Spinal cord (tissue), 10 donors: ENCODE measurements around the gene WASL. TPM values are rescaled to one million over a fixed set of nuclear protein-coding genes. Genes with fewer than 3 reads are reported as not detected.

Experiments used
- DNase-seq, 6 donors: peaks; one replicate each; pipeline versions ENCODE4 v3.0.0 to v3.0.0-alpha.2; 2013 to 2015; ENCODE audit warnings: low spot score in 6 of 6, low read depth in 4 of 6
- H3K27ac ChIP-seq: one replicate; pipeline ENCODE4 v1.5.1; 2013; ENCODE audit warnings: low read depth, low read length, control low read depth
- H3K27me3 ChIP-seq: one replicate; pipeline ENCODE4 v1.6.1; 2013; ENCODE audit warnings: low read length; ENCODE audit not compliant: control insufficient read depth, insufficient read depth
- H3K36me3 ChIP-seq: one replicate; pipeline ENCODE4 v1.6.1; 2013; ENCODE audit warnings: low read length; ENCODE audit not compliant: control insufficient read depth, insufficient read depth
- H3K4me1 ChIP-seq: one replicate; pipeline ENCODE4 v1.6.1; 2013; ENCODE audit warnings: low read length; ENCODE audit not compliant: control insufficient read depth, insufficient read depth
- H3K4me3 ChIP-seq: one replicate; pipeline ENCODE4 v1.5.1; 2013; ENCODE audit warnings: low read depth, low read length, control low read depth
- H3K9me3 ChIP-seq: one replicate; pipeline ENCODE4 v1.6.1; 2013; ENCODE audit warnings: low read length; ENCODE audit not compliant: control insufficient read depth, insufficient read depth
- WGBS: methylation state at CpG from one replicate; pipeline ENCODE4 v1.1.5; 2013; ENCODE audit warnings: missing lambda C conversion rate; ENCODE audit not compliant: insufficient coverage; 5-methylcytosine and 5-hydroxymethylcytosine counted together
- polyA plus RNA-seq, 2 donors: library from polyadenylated mRNA; unstranded; fragments of 120-200 nt; gene quantifications; one replicate each; pipeline ENCODE4 v1.2.1, GENCODE V29; 2013; ENCODE audit not compliant: insufficient read length in 2 of 2
- total RNA-seq, 2 donors: library from RNA; depleted of rRNA in 1 of 2; stranded (reverse); fragments of 120-200 nt in 1 of 2; fragments of >200 nt in 1 of 2; gene quantifications; one replicate each; pipeline versions ENCODE4 v1.2.3 to v1.2.4, GENCODE V29; 2013 to 2014
- donor health status: healthy.

The WASL gene
- total and polyA plus RNA-seq, 4 donors, result 14.5 to 46.8 (median 38.2) TPM

DNA sequence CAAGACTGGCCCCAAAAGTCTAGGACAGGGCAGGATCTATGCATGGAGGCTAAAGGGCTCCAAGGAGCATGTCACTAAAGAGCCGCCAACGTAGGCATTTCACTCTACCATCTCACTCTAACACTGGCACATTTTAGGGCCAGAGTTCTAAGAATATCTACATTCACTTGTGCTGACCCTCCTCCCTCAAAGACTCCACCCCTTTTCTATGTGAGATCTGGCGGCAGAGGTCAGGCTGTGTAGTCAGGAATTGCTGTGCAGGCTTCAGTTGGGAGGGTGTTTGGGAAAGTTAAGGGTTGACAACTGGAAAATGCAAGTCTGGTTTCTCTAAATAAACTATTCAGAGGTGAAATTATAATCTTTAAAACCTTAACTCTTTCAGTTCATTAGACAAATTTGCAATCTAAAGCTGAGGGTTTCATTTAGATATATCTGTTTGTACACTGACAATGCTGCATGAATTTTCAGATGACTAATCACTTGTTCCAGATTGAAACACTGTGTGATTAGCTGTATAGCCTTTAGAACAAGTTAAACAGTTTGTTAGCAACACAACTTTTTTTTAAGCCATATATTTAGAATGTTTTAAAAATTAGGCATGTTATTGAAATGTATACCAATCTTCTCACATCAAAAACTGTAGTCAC is 74.9 kb downstream of the WASL start:
- no peaks in the 10 kb centered on the region for H3K4me1 ChIP-seq
- H3K27me3 ChIP-seq, result no peaks in the 10 kb centered on the region
- H3K36me3 ChIP-seq, result no peaks in the 10 kb centered on the region
- H3K27ac ChIP-seq, result no peak overlapping the region
- DNase-seq, result no peak
- no peak overlapping the region for H3K4me3 ChIP-seq
- H3K9me3 ChIP-seq, result no peaks in the 10 kb centered on the region
- 100% methylated on average over 2 of the region's 3 CpGs for WGBS

DNA sequence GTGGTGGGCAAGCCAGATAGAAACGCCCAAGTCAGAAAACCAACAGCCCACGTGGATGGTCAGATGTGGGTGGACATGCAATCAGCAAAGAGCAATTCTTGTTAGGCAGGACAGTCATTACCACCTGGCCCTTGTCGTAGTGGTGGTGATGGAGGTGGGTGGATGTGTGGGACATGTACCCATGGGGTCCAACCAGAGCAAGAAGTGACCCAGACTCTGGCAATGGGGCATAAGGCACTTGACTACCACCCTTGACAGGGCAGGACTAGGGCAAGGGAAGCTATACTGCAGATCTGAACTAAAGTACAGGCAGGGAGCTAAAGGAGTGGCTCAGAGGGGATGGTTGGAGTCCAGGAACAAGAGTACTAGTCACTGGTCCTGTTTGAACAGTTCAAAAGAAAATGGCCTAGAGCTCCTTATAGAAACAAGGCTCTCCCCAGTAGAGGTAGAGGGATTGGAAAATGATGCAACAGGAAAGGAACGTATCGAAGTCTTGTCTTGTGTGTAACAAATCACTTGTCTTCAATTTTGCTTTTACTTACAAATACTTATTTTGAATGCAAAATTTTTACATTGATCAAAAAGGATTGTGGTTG is 75.6 kb downstream of the WASL start:
- whole genome bisulfite sequencing, result 95% methylated on average over 3 of the region's 5 CpGs
- Histone ChIP-seq H3K4me1 (no peaks in the 10 kb centered on the region), H3K27me3 (no peaks in the 10 kb centered on the region), H3K4me3 (no peak overlapping the region), H3K27ac (no peak overlapping the region), H3K9me3 (no peaks in the 10 kb centered on the region), H3K36me3 (no peaks in the 10 kb centered on the region)
- DNase-seq, result no peak

DNA sequence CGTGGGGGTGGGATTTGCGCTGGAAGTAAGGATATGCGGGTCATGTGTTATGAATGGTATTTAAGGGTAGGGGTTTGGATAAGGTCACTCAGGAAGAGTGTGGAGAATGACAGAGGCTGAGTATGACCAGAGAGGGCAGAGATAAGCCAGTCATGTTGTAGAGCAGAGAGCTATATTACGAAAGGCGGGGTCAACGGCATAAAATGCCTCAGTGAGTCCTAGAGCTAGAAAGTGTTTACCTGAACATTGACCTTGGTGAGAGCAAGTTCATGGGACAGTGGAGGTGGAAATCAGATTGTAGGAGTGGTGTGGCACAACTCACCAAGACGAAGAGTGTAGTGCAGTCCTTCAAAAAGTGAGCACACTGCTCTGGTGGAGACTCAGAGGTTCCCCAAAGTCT is 79.3 kb downstream of the WASL start:
- 94% methylated on average over 6 of the region's 7 CpGs for WGBS
- no peak for DNase-seq
- Histone ChIP-seq H3K27me3 (no peaks in the 10 kb centered on the region), H3K4me3 (no peak overlapping the region), H3K36me3 (no peaks in the 10 kb centered on the region), H3K9me3 (no peaks in the 10 kb centered on the region), H3K27ac (no peak overlapping the region), H3K4me1 (no peaks in the 10 kb centered on the region)

DNA sequence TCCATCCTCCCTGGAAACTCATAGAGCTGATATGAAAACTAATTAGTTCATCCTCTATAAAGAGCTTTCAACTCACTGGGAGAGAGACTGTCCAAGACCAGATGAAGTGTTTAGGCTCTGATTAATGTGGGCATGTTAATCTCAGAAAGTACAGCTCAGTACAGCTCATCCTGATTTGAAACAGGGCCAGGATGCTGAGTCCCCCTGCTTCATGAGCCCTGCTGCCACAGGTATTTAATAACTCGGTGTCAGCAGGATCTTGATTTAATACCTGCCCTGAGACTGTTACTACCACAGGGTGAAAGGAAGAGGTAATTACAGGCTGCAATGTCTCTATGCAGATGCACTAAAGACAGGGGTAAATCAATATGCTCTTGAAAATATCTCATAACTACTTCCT is 82.3 kb downstream of the WASL start:
- Histone ChIP-seq H3K9me3 (no peaks in the 10 kb centered on the region), H3K4me1 (no peaks in the 10 kb centered on the region), H3K27me3 (no peaks in the 10 kb centered on the region), H3K27ac (no peak overlapping the region), H3K36me3 (no peaks in the 10 kb centered on the region), H3K4me3 (no peak overlapping the region)
- WGBS, result no CpG with 5 or more reads among the region's 1 CpG
- peak in 1 of 6 donors; percentile 84 for DNase-seq

DNA sequence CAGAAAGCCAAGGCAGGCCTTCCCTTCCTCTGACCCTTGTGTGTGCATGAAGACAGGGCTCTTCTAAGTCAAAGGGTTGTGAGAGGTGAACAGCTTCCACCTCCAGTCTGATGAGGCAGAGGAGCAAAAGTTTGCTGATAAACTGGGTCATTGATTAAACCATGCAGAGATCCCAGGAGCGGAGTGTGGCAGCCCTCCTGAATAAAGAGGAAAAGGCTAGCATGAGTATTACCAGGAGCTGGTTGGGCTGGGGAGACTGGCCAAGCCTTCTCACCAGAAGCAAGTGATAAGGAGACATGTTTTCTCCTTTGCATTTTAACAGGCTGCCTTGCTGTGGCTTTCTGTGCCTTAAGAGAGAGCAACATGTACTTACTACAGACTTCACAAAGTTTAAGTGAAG is 82.9 kb downstream of the WASL start:
- no peak for DNase-seq
- Histone ChIP-seq H3K27ac (no peak overlapping the region), H3K36me3 (no peaks in the 10 kb centered on the region), H3K27me3 (no peaks in the 10 kb centered on the region), H3K4me3 (no peak overlapping the region), H3K9me3 (no peaks in the 10 kb centered on the region), H3K4me1 (no peaks in the 10 kb centered on the region)
- WGBS, result 89% methylated on average over 1 of the region's 1 CpG

DNA sequence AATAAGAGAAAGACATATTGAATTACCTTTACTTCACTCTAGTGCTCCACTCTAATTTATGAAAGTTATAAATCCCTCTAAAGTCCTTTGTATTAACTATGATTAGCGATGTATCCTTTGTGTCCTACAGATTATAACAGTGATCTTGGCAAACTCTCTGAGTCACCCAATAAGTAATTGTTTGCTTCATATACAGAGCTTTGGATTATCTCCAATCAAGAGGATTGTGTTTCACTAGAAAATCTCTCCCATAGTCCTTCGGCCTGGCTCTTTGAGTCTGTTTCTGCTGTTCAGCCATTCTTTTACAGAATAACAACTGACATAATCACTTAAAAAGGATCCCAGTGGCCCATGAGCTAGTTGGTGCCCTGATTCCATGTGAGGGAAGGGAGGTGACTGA is 83.6 kb downstream of the WASL start:
- H3K27me3 ChIP-seq, result no peaks in the 10 kb centered on the region
- WGBS, result 60% methylated on average over 1 of the region's 2 CpGs

DNA sequence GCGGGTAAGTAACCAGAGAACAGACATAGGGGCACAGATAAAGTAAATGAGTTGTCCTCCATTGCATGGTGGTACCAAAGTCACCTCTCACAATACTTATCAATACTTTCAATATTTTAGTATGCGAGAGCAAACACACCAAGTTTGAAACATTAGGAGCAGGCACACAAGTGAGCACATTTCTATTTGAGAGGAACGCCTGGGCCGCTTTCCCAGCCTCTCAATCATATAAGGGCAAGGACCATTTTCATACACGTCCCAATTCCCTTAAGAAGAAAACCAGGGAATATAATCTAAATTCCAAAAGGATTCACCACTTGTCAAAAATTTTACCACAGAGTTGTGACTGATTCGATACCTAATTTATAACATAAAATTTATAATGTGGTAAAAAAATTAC is 85.6 kb downstream of the WASL start:
- Histone ChIP-seq H3K9me3 (no peaks in the 10 kb centered on the region), H3K4me1 (no peaks in the 10 kb centered on the region), H3K27me3 (no peaks in the 10 kb centered on the region), H3K4me3 (no peak overlapping the region), H3K36me3 (no peaks in the 10 kb centered on the region), H3K27ac (no peak overlapping the region)
- WGBS, result 93% methylated on average over 3 of the region's 6 CpGs
- DNase-seq, result no peak

More for the DNA sequence above, 83.6 kb downstream of the WASL start:
- Histone ChIP-seq H3K27ac (no peak overlapping the region), H3K36me3 (no peaks in the 10 kb centered on the region), H3K4me1 (no peaks in the 10 kb centered on the region), H3K4me3 (no peak overlapping the region), H3K9me3 (no peaks in the 10 kb centered on the region)
- no peak for DNase-seq

DNA sequence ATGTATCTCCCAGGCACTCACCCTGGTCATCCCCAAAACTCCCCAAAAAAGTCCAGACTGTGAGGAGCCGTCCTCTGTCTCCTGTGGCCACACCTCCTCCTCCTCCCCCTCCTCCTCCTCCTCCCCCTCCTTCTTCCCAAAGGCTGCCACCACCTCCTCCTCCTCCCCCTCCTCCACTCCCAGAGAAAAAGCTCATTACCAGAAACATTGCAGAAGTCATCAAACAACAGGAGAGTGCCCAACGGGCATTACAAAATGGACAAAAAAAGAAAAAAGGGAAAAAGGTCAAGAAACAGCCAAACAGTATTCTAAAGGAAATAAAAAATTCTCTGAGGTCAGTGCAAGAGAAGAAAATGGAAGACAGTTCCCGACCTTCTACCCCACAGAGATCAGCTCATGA is 86.0 kb downstream of the WASL start:
- WGBS, result no CpG with 5 or more reads among the region's 3 CpGs
- Histone ChIP-seq H3K27ac (no peak overlapping the region), H3K9me3 (no peaks in the 10 kb centered on the region), H3K27me3 (no peaks in the 10 kb centered on the region), H3K4me1 (no peaks in the 10 kb centered on the region), H3K4me3 (no peak overlapping the region), H3K36me3 (no peaks in the 10 kb centered on the region)
- DNase-seq, result no peak

DNA sequence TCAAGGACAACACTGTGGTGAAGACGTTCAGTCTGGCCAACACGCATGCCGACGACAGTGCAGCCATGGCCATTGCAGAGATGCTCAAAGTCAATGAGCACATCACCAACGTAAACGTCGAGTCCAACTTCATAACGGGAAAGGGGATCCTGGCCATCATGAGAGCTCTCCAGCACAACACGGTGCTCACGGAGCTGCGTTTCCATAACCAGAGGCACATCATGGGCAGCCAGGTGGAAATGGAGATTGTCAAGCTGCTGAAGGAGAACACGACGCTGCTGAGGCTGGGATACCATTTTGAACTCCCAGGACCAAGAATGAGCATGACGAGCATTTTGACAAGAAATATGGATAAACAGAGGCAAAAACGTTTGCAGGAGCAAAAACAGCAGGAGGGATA is 86.5 kb downstream of the WASL start:
- no peak overlapping the region for H3K27ac ChIP-seq
- H3K27me3 ChIP-seq, result no peaks in the 10 kb centered on the region
- WGBS, result 93% methylated on average over 15 of the region's 15 CpGs
- no peaks in the 10 kb centered on the region for H3K36me3 ChIP-seq
- no peaks in the 10 kb centered on the region for H3K4me1 ChIP-seq
- DNase-seq, result no peak
- no peak overlapping the region for H3K4me3 ChIP-seq
- H3K9me3 ChIP-seq, result no peaks in the 10 kb centered on the region

DNA sequence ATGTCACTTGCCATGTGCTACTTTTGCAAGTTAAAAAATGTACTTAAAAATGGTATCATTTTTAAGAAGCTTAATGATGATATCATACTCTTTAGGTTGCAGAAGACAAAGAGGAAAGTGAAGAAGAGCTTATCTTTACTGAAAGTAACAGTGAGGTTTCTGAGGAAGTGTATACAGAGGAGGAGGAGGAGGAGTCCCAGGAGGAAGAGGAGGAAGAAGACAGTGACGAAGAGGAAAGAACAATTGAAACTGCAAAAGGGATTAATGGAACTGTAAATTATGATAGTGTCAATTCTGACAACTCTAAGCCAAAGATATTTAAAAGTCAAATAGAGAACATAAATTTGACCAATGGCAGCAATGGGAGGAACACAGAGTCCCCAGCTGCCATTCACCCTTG is 87.0 kb downstream of the WASL start:
- WGBS, result 86% methylated on average over 1 of the region's 1 CpG
- no peak for DNase-seq
- H3K27ac ChIP-seq, result no peak overlapping the region
- H3K9me3 ChIP-seq, result no peaks in the 10 kb centered on the region
- no peaks in the 10 kb centered on the region for H3K27me3 ChIP-seq
- no peaks in the 10 kb centered on the region for H3K4me1 ChIP-seq
- no peak overlapping the region for H3K4me3 ChIP-seq
- no peaks in the 10 kb centered on the region for H3K36me3 ChIP-seq
